ENCODE measurements around the gene ZNF544.

The ZNF544 gene

GRCh38 chr19:58228585-58229254 is at the start of gene ZNF544:
Gene ZNF544, plus strand, starts transcription at chr19:58228914. Its CDS starts 15,110 bp downstream, at chr19:58244024.
- peak; percentile 75 for DNase-seq

DNA sequence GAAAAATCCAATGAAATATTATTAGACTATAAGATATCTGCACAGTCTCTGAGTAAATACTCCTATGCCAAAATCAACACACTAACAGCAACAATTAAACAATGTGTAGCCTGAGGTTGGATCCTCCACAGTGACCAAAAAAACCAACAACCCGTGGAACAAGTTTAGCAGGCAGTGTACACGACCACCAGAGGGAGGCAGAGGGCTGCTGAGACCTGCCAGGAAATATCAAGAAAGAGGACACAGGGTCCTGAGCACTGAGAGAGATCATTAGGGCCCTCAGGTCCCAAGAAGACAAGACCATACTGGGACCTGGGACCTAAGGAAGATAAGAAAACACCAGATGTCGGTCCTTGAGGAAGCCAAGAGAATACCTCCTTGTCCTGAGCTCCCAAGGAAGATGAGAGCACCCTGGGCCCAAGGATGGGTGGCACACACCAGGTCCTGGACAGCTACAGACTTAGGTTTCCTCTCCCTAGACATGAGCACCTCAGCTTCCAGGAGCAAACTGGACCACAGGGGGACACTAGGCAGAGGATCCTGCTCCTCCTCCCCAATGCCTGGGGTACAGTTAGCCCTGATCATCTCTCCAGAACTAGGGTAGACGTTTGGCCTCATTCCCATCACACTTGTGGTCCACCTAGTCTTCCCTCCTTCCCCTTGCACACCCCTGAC is 46.7 kb upstream of the ZNF544 start:
- DNase-seq: peak; percentile 13

- DNase-seq: peak; percentile 81
Observed at GRCh38 chr19:58182577-58182988, 46.1 kb upstream of the ZNF544 start.

DNA sequence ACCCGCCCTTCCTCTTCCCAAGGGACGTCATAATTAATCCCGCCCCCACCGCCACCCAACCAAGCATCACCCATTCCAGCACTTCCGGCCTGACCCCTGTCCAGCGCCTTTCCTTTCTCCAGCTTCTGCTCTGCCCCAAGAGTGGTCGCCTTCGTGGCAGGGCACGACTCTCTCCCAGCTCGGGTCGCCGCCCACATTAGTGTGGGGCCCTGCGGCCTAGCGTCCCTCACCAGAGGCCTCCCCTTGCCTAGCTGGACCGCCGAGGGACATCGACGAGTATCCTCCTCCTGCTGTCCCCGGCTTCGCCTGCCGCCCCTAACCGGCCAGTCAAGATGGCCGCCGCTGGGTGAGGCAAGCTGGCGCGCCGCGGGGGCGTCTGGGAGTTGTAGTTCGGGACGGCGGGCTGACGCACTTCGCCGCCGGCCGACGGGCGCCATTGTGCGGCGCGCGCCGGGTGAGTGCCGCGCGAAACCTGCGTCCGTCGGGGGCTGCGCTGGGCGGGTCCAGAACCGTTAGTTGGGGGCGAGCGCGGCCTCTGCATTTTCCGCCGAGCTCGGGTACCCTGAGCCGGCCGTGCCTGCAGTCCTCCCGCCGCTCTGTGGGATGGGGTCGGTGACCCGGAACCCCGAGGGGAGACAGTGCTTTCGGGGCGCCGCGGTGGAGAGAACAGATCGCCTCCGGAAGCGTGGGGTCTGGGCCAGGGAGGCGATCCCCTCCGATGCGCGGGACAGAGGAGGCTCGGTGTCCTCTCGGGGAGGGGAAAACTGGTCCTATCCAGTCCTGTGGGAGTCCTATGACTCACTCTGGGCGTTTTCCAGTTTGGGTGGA is 45.5 kb upstream of the ZNF544 start, which contains the start of gene ZNF274:
TSS of gene ZNF274 (plus strand) at position 73 of the 828 bp plus-strand sequence. CDS start 905 bp downstream, outside the sequence.
- DNase-seq: peak; percentile 92

GRCh38 chr19:58183817-58184215 is 44.9 kb upstream of the ZNF544 start:
- DNase-seq: peak; percentile 7

DNA sequence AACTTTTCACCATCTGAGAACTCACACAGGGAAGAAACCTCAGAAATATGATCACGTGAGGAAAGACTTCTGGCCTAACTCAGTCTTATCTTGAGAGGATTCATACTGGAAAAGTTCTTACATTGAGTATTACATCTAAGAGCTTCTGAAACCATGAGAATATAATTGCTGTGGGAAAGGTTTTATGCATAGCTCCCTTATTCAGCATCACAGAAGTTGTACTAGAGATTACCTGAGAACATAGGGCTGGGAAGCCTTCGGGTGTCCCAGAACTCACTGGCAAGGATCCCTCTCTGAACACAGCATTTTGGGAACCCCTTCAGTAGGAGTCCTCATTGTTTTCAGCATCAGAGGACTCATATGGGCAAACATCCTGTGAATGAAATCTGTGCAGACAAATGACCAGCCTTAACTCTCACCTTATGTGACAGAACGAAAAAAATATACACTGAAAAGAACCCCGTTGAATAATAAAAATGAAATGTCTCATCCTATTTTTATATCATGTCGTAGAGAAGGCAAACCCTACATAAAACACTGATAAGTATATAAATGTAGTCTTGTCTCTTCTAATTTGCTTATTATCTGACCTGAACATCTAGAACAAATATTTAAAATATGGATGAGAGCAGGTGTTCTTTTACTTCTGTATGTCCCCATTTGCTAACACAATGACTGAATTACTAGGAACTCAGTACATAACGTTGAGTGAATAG is 31.7 kb upstream of the ZNF544 start:
- no peak for DNase-seq

DNA sequence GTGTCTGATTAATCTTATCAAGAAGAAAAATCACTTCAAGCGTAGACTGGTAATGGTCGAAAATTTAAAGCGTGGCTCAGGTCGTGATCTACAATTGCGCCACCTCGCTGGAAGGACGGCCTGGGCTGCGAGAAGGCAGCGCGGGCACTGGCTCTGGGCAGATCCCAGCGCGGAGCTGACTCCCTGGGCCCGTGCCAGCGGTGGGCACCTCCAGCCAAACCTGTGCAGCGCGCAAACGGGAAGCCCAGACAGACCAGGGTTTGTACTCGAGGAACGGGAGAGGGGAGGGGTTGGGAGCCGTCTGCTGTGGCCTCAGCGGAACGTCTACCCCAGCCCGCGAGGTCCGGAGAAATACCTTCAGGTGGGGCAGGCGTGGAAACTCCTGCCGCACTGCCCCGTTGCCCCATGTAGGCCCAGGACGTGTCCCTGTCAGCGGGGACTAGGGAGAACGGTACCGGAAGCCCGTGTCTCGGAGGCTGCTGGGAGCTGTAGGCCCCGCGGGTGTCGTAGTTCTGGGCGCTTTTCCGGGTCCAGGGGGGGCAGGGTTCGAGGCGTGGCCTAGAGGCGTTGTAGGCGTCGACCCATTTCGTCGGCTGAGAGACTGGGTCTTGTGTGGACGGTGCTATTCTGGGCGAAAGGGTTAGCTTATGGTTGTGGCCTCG is 24.8 kb upstream of the ZNF544 start:
- DNase-seq: no peak

DNA sequence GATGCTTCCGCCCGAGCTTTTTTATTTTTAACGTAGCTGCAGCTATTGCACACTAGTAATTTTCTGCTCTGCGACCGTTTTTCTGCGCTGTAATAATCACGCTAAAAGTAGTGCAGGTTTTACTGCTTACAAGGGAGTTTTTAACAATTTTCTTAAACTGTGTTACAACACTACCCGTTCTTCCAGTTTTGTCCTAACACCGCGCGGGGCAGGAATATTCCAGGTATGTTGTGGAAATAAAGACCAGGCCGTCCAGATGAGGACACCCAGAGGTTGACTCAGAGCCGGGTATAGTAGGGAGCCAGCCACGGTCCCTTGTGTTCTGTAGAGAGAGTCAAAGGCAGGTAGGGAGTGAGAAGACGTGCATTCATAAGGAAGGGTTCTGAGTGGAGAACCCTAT is 24.1 kb upstream of the ZNF544 start:
- no peak for DNase-seq

- DNase-seq: no peak
Observed at GRCh38 chr19:58209577-58209976, 19.1 kb upstream of the ZNF544 start.

- no peak for DNase-seq
Observed at GRCh38 chr19:58212336-58213074, 16.2 kb upstream of the ZNF544 start.

- no peak for DNase-seq
Observed at GRCh38 chr19:58213075-58213369, 15.7 kb upstream of the ZNF544 start.

DNA sequence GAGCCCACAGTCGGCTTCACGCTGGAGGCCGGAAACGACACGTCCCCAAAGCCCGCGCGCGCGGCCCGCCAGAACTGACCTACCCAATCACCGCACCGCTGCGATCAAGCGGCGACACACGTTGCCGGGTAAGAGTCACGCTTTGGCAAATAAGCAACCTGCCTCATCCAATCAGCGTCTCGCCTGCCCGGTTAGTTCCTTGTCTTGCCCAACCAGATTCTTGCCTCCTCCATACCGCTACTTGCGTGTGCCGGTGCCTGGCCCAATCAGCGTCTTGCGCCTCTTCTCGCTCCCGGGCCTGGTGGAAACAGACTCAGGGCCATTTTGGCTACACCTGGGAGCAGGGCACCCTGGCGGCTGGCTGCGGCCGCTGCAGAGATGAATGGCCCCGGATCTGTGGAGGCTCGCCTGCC is 11.6 kb upstream of the ZNF544 start:
- DNase-seq: no peak

DNA sequence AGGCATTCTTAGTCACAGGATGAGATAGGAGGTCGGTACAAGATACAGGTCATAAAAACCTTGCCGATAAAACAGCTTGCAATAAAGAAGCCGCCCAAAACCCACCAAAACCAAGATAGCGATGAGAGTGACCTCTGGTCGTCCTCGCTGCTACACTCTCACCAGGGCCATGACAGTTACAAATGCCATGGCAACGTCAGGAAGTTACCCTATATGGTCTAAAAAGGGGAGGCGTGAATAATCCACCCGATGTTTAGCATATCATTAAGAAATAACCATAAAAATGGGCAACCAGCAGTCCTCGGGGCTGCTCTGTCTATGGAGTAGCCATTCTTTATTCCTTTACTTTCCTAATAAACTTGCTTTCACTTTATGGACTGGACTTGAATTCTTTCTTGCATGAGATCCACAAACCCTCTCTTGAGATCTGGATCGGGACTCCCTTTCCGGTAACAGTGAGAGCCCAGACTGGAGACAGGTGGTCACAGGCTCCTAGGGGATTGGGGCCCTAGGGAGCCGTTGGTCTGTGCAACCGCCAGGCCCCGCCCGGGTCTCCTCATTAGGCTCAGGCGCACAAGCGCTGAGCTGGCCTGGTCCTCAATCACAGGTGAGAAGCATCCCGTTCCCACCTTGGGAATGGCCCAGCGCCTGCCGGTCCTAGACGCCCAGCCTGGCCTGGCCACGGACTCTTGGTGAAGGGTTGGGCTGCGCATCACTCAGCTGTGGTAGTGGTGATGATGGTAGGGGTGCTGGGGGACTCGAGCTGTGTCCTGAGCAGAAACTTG is 10.9 kb upstream of the ZNF544 start:
- DNase-seq: no peak

GRCh38 chr19:58218899-58219298 is 9.8 kb upstream of the ZNF544 start:
- DNase-seq: no peak

- no peak for DNase-seq
Observed at GRCh38 chr19:58227964-58228584, 640 bp upstream of the ZNF544 start.

GRCh38 chr19:58229255-58229639 is 533 bp downstream of the ZNF544 start:
- no peak for DNase-seq

GRCh38 chr19:58237324-58237723 is 8.6 kb downstream of the ZNF544 start:
- DNase-seq: no peak

DNA sequence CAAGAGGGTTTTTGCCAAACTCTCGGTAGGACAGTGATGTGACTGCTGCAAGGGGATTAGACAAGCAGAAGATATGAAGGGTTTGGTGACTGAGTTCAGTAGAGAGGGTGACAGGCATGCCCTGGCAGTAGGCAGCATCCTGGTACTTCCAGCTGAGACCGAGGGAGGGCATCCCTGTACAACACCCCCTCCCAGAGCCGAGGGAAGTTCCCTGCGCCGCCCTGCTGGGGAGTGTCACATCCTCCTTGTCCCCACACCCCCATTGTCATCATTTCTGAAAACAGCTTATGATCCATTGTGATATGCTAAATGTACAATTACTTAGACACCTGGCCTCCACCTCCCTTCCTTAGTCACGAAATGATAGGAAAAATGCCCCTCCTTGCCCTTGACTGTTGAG is 14.6 kb downstream of the ZNF544 start:
- DNase-seq: no peak

GRCh38 chr19:58248886-58249285 is 20.2 kb downstream of the ZNF544 start:
- no peak for DNase-seq

- DNase-seq: no peak
Observed at GRCh38 chr19:58252102-58252685, 23.5 kb downstream of the ZNF544 start.

All from NCI-H2171 (cell line).